BLaER1 (cell line): ENCODE data around the gene SLC12A2.

Source experiments
- H3K27ac ChIP-seq: shearing (Covaris generic); formaldehyde crosslinking; 2 replicates; pipeline ENCODE4 v1.8.1; 2022
- H3K27me3 ChIP-seq: shearing (Covaris generic); formaldehyde crosslinking; 2 replicates; pipeline ENCODE4 v1.8.1; 2022
- H3K36me3 ChIP-seq: shearing (Covaris generic); formaldehyde crosslinking; 2 replicates; pipeline ENCODE4 v1.8.1; 2022
- H3K4me1 ChIP-seq: shearing (Covaris generic); formaldehyde crosslinking; 2 replicates; pipeline ENCODE4 v1.8.1; 2022
- H3K4me2 ChIP-seq: shearing (Covaris generic); formaldehyde crosslinking; 2 replicates; pipeline ENCODE4 v1.8.1; 2022
- H3K4me3 ChIP-seq: shearing (Covaris generic); formaldehyde crosslinking; 2 replicates; pipeline ENCODE4 v1.8.1; 2022
- H3K9ac ChIP-seq: shearing (Covaris generic); formaldehyde crosslinking; 2 replicates; pipeline ENCODE4 v1.8.1; 2022
- H3K9me3 ChIP-seq: shearing (Covaris generic); formaldehyde crosslinking; 2 replicates; pipeline ENCODE4 v1.8.1; 2022
- H4K20me1 ChIP-seq: shearing (Covaris generic); formaldehyde crosslinking; 2 replicates; pipeline ENCODE4 v1.8.1; 2022
- Cebpa-rat ChIP-seq: shearing (Covaris generic); IDR thresholded peaks from 2 replicates; pipeline ENCODE4 v1.8.1; 2022

SLC12A2 gene

GRCh38 chr5:128154943-128155342 lies 71.4 kb downstream of the SLC12A2 start:
- no peaks in the 10 kb centered on the region for H3K27me3 ChIP-seq
- H4K20me1 ChIP-seq, result no peaks in the 10 kb centered on the region
- peaks cover 61% of the 10 kb centered on the region for H3K36me3 ChIP-seq
- H3K9ac ChIP-seq, result no peak overlapping the region
- no peak for TF ChIP-seq Cebpa-rat
- no peak overlapping the region for H3K4me2 ChIP-seq
- H3K9me3 ChIP-seq, result 0 out of 2 replicates have a peak, but pooled peaks cover 4% of the 10 kb centered on the region
- H3K4me3 ChIP-seq, result no peak overlapping the region
- no peak overlapping the region for H3K27ac ChIP-seq
- H3K4me1 ChIP-seq, result no peaks in the 10 kb centered on the region

GRCh38 chr5:128155776-128156175 lies 72.2 kb downstream of the SLC12A2 start:
- 0 out of 2 replicates have a peak, but pooled peaks cover 4% of the 10 kb centered on the region for H3K9me3 ChIP-seq
- no peak overlapping the region for H3K4me2 ChIP-seq
- H3K27ac ChIP-seq, result no peak overlapping the region
- no peaks in the 10 kb centered on the region for H3K4me1 ChIP-seq
- H3K27me3 ChIP-seq, result no peaks in the 10 kb centered on the region
- no peak overlapping the region for H3K9ac ChIP-seq
- peaks cover 64% of the 10 kb centered on the region for H3K36me3 ChIP-seq
- H4K20me1 ChIP-seq, result no peaks in the 10 kb centered on the region
- no peak for TF ChIP-seq Cebpa-rat
- no peak overlapping the region for H3K4me3 ChIP-seq

- no peak overlapping the region for H3K4me3 ChIP-seq
- H3K4me2 ChIP-seq, result no peak overlapping the region
- TF ChIP-seq Cebpa-rat, result no peak
- no peaks in the 10 kb centered on the region for H3K4me1 ChIP-seq
- no peaks in the 10 kb centered on the region for H4K20me1 ChIP-seq
- H3K9ac ChIP-seq, result no peak overlapping the region
- no peak overlapping the region for H3K27ac ChIP-seq
- peaks cover 61% of the 10 kb centered on the region for H3K36me3 ChIP-seq
- H3K9me3 ChIP-seq, result 0 out of 2 replicates have a peak, but pooled peaks cover 4% of the 10 kb centered on the region
- no peaks in the 10 kb centered on the region for H3K27me3 ChIP-seq
Measured at GRCh38 chr5:128156521-128156920, 73.0 kb downstream of the SLC12A2 start.

GRCh38 chr5:128158342-128158741 lies 74.8 kb downstream of the SLC12A2 start:
- H4K20me1 ChIP-seq, result no peaks in the 10 kb centered on the region
- no peak for TF ChIP-seq Cebpa-rat
- H3K4me2 ChIP-seq, result no peak overlapping the region

GRCh38 chr5:128163991-128164390 lies 80.4 kb downstream of the SLC12A2 start:
- no peak for TF ChIP-seq Cebpa-rat
- no peaks in the 10 kb centered on the region for H3K9me3 ChIP-seq
- no peak overlapping the region for H3K4me2 ChIP-seq
- peaks cover 37% of the 10 kb centered on the region for H3K36me3 ChIP-seq
- H3K9ac ChIP-seq, result no peak overlapping the region
- H3K4me1 ChIP-seq, result no peaks in the 10 kb centered on the region
- no peak overlapping the region for H3K4me3 ChIP-seq
- no peaks in the 10 kb centered on the region for H4K20me1 ChIP-seq
- no peak overlapping the region for H3K27ac ChIP-seq
- no peaks in the 10 kb centered on the region for H3K27me3 ChIP-seq

More at GRCh38 chr5:128158342-128158741, 74.8 kb downstream of the SLC12A2 start:
- Histone ChIP-seq H3K9me3 (0 out of 2 replicates have a peak, but pooled peaks cover 4% of the 10 kb centered on the region), H3K27ac (no peak overlapping the region), H3K9ac (no peak overlapping the region), H3K4me3 (no peak overlapping the region), H3K36me3 (peaks cover 66% of the 10 kb centered on the region), H3K27me3 (no peaks in the 10 kb centered on the region), H3K4me1 (no peaks in the 10 kb centered on the region)

- H3K36me3 ChIP-seq, result peaks cover 12% of the 10 kb centered on the region
- H3K9me3 ChIP-seq, result no peaks in the 10 kb centered on the region
- no peak for TF ChIP-seq Cebpa-rat
- H4K20me1 ChIP-seq, result no peaks in the 10 kb centered on the region
- H3K27me3 ChIP-seq, result no peaks in the 10 kb centered on the region
- H3K4me3 ChIP-seq, result no peak overlapping the region
- H3K4me2 ChIP-seq, result no peak overlapping the region
- H3K9ac ChIP-seq, result no peak overlapping the region
- H3K4me1 ChIP-seq, result no peaks in the 10 kb centered on the region
- H3K27ac ChIP-seq, result no peak overlapping the region
Measured at GRCh38 chr5:128169401-128170017, 85.9 kb downstream of the SLC12A2 start.

- TF ChIP-seq Cebpa-rat, result no peak
Measured at GRCh38 chr5:128172102-128172501, 88.5 kb downstream of the SLC12A2 start.

GRCh38 chr5:128174951-128175350 lies 91.4 kb downstream of the SLC12A2 start:
- no peak overlapping the region for H3K27ac ChIP-seq
- H3K27me3 ChIP-seq, result no peaks in the 10 kb centered on the region
- H3K4me1 ChIP-seq, result no peaks in the 10 kb centered on the region
- no peak for TF ChIP-seq Cebpa-rat
- H3K4me2 ChIP-seq, result no peak overlapping the region
- no peak overlapping the region for H3K9ac ChIP-seq
- peaks cover 15% of the 10 kb centered on the region for H3K36me3 ChIP-seq
- H3K4me3 ChIP-seq, result no peak overlapping the region
- H3K9me3 ChIP-seq, result no peaks in the 10 kb centered on the region
- H4K20me1 ChIP-seq, result no peaks in the 10 kb centered on the region

More at GRCh38 chr5:128172102-128172501, 88.5 kb downstream of the SLC12A2 start:
- Histone ChIP-seq H4K20me1 (no peaks in the 10 kb centered on the region), H3K9me3 (no peaks in the 10 kb centered on the region), H3K9ac (no peak overlapping the region), H3K27ac (no peak overlapping the region), H3K27me3 (no peaks in the 10 kb centered on the region), H3K4me3 (no peak overlapping the region), H3K36me3 (peaks cover 12% of the 10 kb centered on the region), H3K4me1 (no peaks in the 10 kb centered on the region), H3K4me2 (no peak overlapping the region)

- no peak for TF ChIP-seq Cebpa-rat
- no peak overlapping the region for H3K4me3 ChIP-seq
- H3K4me2 ChIP-seq, result no peak overlapping the region
- no peaks in the 10 kb centered on the region for H3K27me3 ChIP-seq
- no peak overlapping the region for H3K27ac ChIP-seq
- no peaks in the 10 kb centered on the region for H4K20me1 ChIP-seq
- no peaks in the 10 kb centered on the region for H3K9me3 ChIP-seq
- no peak overlapping the region for H3K9ac ChIP-seq
- H3K4me1 ChIP-seq, result no peaks in the 10 kb centered on the region
- peaks cover 11% of the 10 kb centered on the region; the same call in 1 of the 2 replicates for H3K36me3 ChIP-seq
Measured at GRCh38 chr5:128192368-128192767, 108.8 kb downstream of the SLC12A2 start.

GRCh38 chr5:128193665-128194390 lies 110.3 kb downstream of the SLC12A2 start:
- Histone ChIP-seq H3K27ac (no peak overlapping the region), H3K4me2 (no peak overlapping the region), H3K9me3 (no peaks in the 10 kb centered on the region), H3K4me1 (peaks cover 7% of the 10 kb centered on the region), H3K9ac (no peak overlapping the region), H3K27me3 (no peaks in the 10 kb centered on the region), H3K36me3 (peaks cover 4% of the 10 kb centered on the region; the same call in 1 of the 2 replicates), H4K20me1 (no peaks in the 10 kb centered on the region), H3K4me3 (no peak overlapping the region)
- TF ChIP-seq Cebpa-rat, result no peak
